ENCODE measurements around the gene CPA3.

The CPA3 gene

DNA sequence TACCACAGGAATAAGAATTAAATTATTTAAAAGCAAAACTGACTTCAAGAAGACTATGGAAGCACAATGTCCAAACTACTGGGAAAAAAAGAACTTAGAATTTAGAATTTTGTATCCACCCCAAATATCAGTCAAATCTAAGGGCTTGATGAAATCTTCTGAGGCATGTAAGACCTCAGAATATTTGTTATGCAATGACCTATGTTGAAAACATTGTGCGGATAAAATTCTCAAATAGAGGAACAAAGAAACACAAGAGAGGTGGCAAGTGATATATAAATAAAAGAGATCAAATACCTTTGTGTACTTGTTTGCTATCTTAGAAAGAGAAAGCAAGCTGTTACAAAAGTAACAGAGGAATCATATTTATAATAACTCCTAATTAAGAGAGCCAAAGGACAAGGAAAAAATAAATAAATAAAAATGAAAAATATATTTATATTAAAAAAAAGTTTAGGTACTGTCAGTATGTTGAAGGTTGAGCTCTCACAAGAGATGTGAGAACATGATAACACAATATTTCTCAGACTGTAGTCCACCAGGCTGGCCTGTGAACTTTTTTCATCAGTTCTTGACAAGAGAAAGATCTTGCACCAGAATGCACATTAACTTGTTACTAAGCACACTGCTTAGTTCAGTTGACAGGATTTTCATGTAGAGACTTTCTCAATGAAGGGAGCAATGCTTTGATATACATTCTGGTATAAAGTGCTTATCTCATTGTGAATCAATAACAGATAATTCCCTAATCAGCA lies 50.0 kb downstream of the CPA3 start:
- no peak for DNase-seq (ENCODE audit: extremely low spot score)
- TF ChIP-seq, protein P1, sequence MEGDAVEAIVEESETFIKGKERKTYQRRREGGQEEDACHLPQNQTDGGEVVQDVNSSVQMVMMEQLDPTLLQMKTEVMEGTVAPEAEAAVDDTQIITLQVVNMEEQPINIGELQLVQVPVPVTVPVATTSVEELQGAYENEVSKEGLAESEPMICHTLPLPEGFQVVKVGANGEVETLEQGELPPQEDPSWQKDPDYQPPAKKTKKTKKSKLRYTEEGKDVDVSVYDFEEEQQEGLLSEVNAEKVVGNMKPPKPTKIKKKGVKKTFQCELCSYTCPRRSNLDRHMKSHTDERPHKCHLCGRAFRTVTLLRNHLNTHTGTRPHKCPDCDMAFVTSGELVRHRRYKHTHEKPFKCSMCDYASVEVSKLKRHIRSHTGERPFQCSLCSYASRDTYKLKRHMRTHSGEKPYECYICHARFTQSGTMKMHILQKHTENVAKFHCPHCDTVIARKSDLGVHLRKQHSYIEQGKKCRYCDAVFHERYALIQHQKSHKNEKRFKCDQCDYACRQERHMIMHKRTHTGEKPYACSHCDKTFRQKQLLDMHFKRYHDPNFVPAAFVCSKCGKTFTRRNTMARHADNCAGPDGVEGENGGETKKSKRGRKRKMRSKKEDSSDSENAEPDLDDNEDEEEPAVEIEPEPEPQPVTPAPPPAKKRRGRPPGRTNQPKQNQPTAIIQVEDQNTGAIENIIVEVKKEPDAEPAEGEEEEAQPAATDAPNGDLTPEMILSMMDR (IDR thresholded peaks at IDR 0.05; ENCODE audit: control extremely low read depth, extremely low read depth, low read depth, missing control alignments), result no peak
- ChIA-PET POLR2A (no interaction called here), CTCF (no interaction called here)

DNA sequence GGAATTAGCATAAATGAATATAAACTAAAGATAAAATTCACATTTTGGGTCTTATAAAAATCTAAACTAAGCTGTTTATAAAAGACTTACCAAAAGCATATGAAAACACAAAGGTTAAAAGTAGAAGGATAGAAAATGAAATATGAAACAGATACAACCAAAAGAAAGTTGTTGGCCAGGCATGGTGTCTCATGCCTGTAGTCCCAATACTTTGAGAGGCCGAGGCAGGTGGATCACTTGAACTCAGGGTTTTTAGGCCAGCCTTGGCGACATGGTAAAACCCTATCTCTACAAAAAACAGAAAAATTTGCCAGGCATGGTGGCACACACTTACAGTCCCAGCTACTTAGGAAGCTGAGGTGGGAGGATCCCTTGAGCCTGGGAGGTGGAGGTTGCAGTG lies 51.0 kb downstream of the CPA3 start:
- DNase-seq (ENCODE audit: extremely low spot score), result no peak
- ChIA-PET CTCF (interaction anchor here (1.0 kb wide), 1 partner anchor 16 kb away, joined by 5 read pairs; no protein-coding TSS in a partner anchor), POLR2A (no interaction called here)
- TF ChIP-seq, protein P1 (IDR thresholded peaks at IDR 0.05; ENCODE audit: control extremely low read depth, extremely low read depth, low read depth, missing control alignments), result no peak

DNA sequence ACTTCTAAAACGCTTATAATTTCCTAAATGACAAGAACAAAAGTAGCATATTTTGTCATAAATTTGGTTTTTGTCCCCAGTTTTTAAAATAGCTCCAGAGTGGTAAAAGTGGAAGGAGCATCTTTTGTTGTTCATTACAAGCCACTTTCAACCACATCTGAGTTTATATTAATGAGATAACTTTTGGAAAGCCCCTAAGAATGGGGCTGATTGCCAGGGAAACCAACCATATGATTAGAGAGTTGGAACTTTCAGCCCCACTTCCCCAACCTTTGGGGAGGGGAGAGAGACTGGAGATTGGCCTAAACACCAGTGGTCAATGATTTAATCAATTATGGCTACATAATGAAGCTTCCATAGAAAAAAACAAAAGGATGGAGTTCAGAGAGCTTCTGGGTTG lies 57.4 kb downstream of the CPA3 start:
- POLR2A ChIA-PET, result no interaction called here

DNA sequence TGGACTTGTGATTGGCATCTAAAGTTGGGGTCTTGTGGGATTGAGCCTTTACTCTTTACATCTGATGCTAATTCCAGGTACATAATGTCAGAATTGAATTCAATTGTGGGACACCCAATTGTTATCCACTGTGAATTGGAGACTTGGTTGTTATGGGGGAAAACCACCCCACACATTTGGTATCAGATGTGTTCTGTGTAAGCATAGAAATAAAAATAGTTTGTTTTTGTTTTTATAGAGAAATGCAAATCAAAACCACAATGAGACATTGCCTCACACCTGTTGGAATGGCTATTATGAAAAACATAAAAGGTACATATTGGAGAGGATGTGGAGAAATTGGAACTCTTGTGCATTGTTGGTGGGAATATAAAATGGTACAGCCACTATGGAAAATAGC lies 58.5 kb downstream of the CPA3 start:
- POLR2A ChIA-PET, result no interaction called here
- CTCF ChIA-PET, result no interaction called here
- TF ChIP-seq, protein P1 (IDR thresholded peaks at IDR 0.05; ENCODE audit: control extremely low read depth, extremely low read depth, low read depth, missing control alignments), result no peak
- DNase-seq (ENCODE audit: extremely low spot score), result no peak

More for the DNA sequence above, 57.4 kb downstream of the CPA3 start:
- CTCF ChIA-PET, result interaction anchor here (1.0 kb wide), 2 partner anchors 11 to 21 kb away, joined by 3 to 4 read pairs; no protein-coding TSS in a partner anchor
- DNase-seq (ENCODE audit: extremely low spot score), result no peak
- TF ChIP-seq, protein P1 (IDR thresholded peaks at IDR 0.05; ENCODE audit: control extremely low read depth, extremely low read depth, low read depth, missing control alignments), result no peak

DNA sequence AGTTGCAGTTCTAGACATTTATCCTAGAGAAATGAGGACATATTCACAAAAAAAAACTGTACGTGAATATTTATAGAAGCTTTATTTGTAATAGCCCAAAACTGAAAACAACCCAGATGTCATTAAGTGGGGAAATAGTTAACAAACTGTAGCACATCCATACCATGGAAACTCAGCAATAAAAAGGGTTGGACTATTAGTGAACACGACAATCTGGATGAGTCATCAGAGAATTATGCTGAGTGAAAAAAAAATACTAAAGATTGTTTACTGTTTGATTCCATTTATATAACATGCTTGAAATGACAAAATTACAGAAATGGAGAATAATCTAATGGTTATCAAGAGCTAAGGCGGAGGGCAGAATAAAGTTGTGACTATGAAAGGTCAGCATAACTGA lies 59.5 kb downstream of the CPA3 start:
- ChIA-PET CTCF (no interaction called here), POLR2A (no interaction called here)
- DNase-seq (ENCODE audit: extremely low spot score), result no peak
- TF ChIP-seq, protein P1 (IDR thresholded peaks at IDR 0.05; ENCODE audit: control extremely low read depth, extremely low read depth, low read depth, missing control alignments), result no peak

DNA sequence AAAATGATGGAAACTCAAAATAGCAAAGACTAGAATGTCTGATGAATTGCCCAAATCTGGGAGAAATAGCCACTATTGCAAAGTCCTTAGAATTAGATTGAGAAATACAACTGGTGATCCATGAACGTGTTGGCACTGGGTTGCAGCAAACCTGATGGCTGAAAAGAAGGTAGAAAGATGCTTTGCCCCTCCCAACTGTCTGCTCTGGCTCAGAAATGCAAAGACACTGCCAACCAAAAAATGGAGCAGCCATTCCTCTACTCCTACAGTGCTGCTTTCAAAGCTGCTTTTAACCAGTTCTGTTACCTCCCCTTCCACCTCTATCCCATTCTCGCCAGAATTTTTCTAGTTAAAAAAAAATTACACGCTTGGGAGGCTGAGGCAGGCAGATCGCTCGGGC lies 60.7 kb downstream of the CPA3 start:
- POLR2A ChIA-PET, result no interaction called here
- DNase-seq (ENCODE audit: extremely low spot score), result no peak
- TF ChIP-seq, protein P1 (IDR thresholded peaks at IDR 0.05; ENCODE audit: control extremely low read depth, extremely low read depth, low read depth, missing control alignments), result no peak
- CTCF ChIA-PET, result interaction anchor here (1.4 kb wide), 1 partner anchor 19 kb away, joined by 3 read pairs; no protein-coding TSS in a partner anchor
